GM12878 (cell line): ENCODE results near the gene TMEM178A. TPM values are rescaled to one million over a fixed set of nuclear protein-coding genes. Genes with fewer than 3 reads are reported as not detected.

Experiments used
- ATAC-seq: fragments of 200-7000 bp; cut with Tn5 transposase; 3 replicates; pipeline ENCODE4 v1.9.1; 2020; ENCODE audit warnings: mild to moderate bottlenecking, moderate library complexity
- BruUV-seq: library from RNA; stranded (reverse); fragments of 400-500 nt; replicated peaks from 2 replicates; lab custom pipeline; 2021; lab: Mats Ljungman, UMichigan
- CTCF ChIA-PET: fragments of 300-600 bp; sonication (Branson Sonifier 250); formaldehyde crosslinking; extraction: SDS; loops from one replicate; lab custom pipeline; 2021; ENCODE audit warnings: inconsistent platforms; lab: Yijun Ruan, JAX
- POLR2A ChIA-PET: fragments of 350-600 bp; formaldehyde crosslinking; extraction: SDS; loops from one replicate; lab custom pipeline; 2021; ENCODE audit warnings: inconsistent platforms; lab: Charles Lee
- RAD21 ChIA-PET: fragments of 300-600 bp; sonication (Branson Sonifier 250); formaldehyde crosslinking; loops from one replicate; lab custom pipeline; 2023; ENCODE audit warnings: antibody characterized with exemption; ENCODE audit not compliant: unreplicated experiment; lab: Charles Lee
- SMC1A ChIA-PET: fragments of 300-600 bp; sonication (Branson Sonifier 250); formaldehyde crosslinking; loops from one replicate; lab custom pipeline; 2023; ENCODE audit not compliant: unreplicated experiment, uncharacterized antibody; lab: Charles Lee
- DNase-seq: peaks from one replicate; pipeline ENCODE4 v3.0.0-alpha.2; 2011; ENCODE audit warnings: low read depth, low spot score
- FAIRE-seq: peaks from 3 replicates; lab custom pipeline; 2011; peaks lifted over from hg19 to GRCh38; lab: Jason Lieb, UNC
- H2AFZ ChIP-seq: 2 replicates; pipeline ENCODE4 v1.6.0; 2011; ENCODE audit warnings: low read depth, low read length, control low read depth; ENCODE audit not compliant: control insufficient read depth
- H3K27ac ChIP-seq: 2 replicates; pipeline ENCODE4 v1.5.1; 2011; ENCODE audit warnings: control low read depth; ENCODE audit not compliant: control insufficient read depth, insufficient read depth
- H3K27me3 ChIP-seq, 2 experiments: replicated peaks in 1 of 2; 2 replicates each; pipeline versions ENCODE4 v1.6.0 to v1.6.1; 2011; ENCODE audit warnings: low read length in 1 of 2; ENCODE audit not compliant: control insufficient read depth in 2 of 2, insufficient read depth in 2 of 2
- H3K36me3 ChIP-seq, 2 experiments: 2 replicates each; pipeline ENCODE4 v1.5.1; 2011; ENCODE audit warnings: low read length in 1 of 2; ENCODE audit not compliant: control insufficient read depth in 2 of 2, insufficient read depth in 2 of 2
- H3K4me1 ChIP-seq: 2 replicates; pipeline ENCODE4 v1.6.1; 2011; ENCODE audit warnings: mild to moderate bottlenecking, low read length, moderate library complexity, mixed read lengths; ENCODE audit not compliant: control insufficient read depth, insufficient read depth
- H3K4me2 ChIP-seq: 2 replicates; pipeline ENCODE4 v1.6.0; 2011; ENCODE audit warnings: control low read depth; ENCODE audit not compliant: control insufficient read depth, insufficient read depth
- H3K4me3 ChIP-seq: fragments of 200-600 bp; sonication (generic); 2 replicates; pipeline ENCODE4 v1.5.1; 2016
- H3K79me2 ChIP-seq: 2 replicates; pipeline ENCODE4 v1.6.0; 2011; ENCODE audit warnings: low read length; ENCODE audit not compliant: control insufficient read depth, insufficient read depth
- H3K9ac ChIP-seq: 2 replicates; pipeline ENCODE4 v1.8.0; 2011; ENCODE audit warnings: low read length, control low read depth, mixed read lengths; ENCODE audit not compliant: control insufficient read depth, insufficient read depth
- H3K9me3 ChIP-seq: replicated peaks from 3 replicates; pipeline ENCODE4 v1.5.1; 2011; ENCODE audit warnings: mild to moderate bottlenecking, low read length; ENCODE audit not compliant: control insufficient read depth, insufficient read depth
- H4K20me1 ChIP-seq: 2 replicates; pipeline ENCODE4 v1.6.0; 2011; ENCODE audit not compliant: control insufficient read depth, insufficient read depth
- CBFB ChIP-seq: IDR thresholded peaks from 2 replicates; pipeline ENCODE4 v1.6.1; 2016; ENCODE audit warnings: antibody characterized with exemption, low read depth
- GABPA ChIP-seq: IDR thresholded peaks from 2 replicates; pipeline ENCODE4 v1.6.1; 2014; ENCODE audit warnings: antibody characterized with exemption, low read depth, mild to moderate bottlenecking, inconsistent platforms
- MEF2B ChIP-seq: fragments of 450-650 bp; IDR thresholded peaks from 2 replicates; pipeline ENCODE4 v1.6.1; 2018; ENCODE audit warnings: mild to moderate bottlenecking, moderate library complexity; ENCODE audit not compliant: partially characterized antibody, poor library complexity, severe bottlenecking
- PRDM15 ChIP-seq: fragments of 450-650 bp; formaldehyde crosslinking; IDR thresholded peaks from 2 replicates; pipeline ENCODE4 v1.4.0; 2020; ENCODE audit warnings: mild to moderate bottlenecking, moderate library complexity
- REST ChIP-seq: IDR thresholded peaks from 2 replicates; pipeline ENCODE4 v1.6.1; 2012; ENCODE audit warnings: mild to moderate bottlenecking, low read depth, low read length
- ZNF217 ChIP-seq: fragments of 450-650 bp; IDR thresholded peaks from 2 replicates; pipeline ENCODE4 v1.6.1; 2017; ENCODE audit warnings: antibody characterized with exemption, mild to moderate bottlenecking
- ZNF592 ChIP-seq: fragments of 450-650 bp; IDR thresholded peaks from 2 replicates; pipeline ENCODE4 v1.6.1; 2017; ENCODE audit warnings: mild to moderate bottlenecking, moderate library complexity
- WGBS: methylation state at CpG from one replicate; pipeline ENCODE4 v1.1.6; 2016; ENCODE audit warnings: low lambda C conversion rate; ENCODE audit not compliant: insufficient replicate concordance, insufficient coverage; ENCODE audit errors: missing lambda C conversion rate; 5-methylcytosine and 5-hydroxymethylcytosine counted together
- in situ Hi-C: fragments of 300-500 bp; cut with MboI; formaldehyde crosslinking; loops from 9 replicates; pipeline ENCODE4 v1.14.3; 2018; ENCODE audit warnings: mixed read lengths
- intact Hi-C: fragments of 100-400 bp; cut with micrococcal nuclease; formaldehyde crosslinking; loops from one replicate; pipeline ENCODE4 v1.14.2; 2022; ENCODE audit not compliant: unreplicated experiment
- polyA plus RNA-seq, 11 experiments: library from polyadenylated mRNA; depleted of rRNA in 4 of 11; unstranded in 6 of 11; stranded (reverse) in 5 of 11; fragments of >200 nt; fragmentation: Nextera tagmentation in 4 of 11; fragmentation: Illumina TruSeq in 1 of 11; extraction: Ambion mirVana in 4 of 11; extraction: Trizol in 1 of 11; gene quantifications; 1 replicate in 1 of 11; 2 replicates in 10 of 11; pipeline versions ENCODE4 v1.2.1 to v1.2.3, GENCODE V29; 2011 to 2016; ENCODE audit warnings: inconsistent platforms in 2 of 11, missing spikeins in 2 of 11, low read depth in 1 of 11
- total RNA-seq, 4 experiments: library from RNA; depleted of rRNA in 3 of 4; stranded (reverse); fragments of >200 nt in 3 of 4; fragmentation: Illumina TruSeq in 1 of 4; extraction: Trizol in 1 of 4; gene quantifications; 2 replicates each; pipeline versions ENCODE4 v1.2.1 to v1.2.3, GENCODE V29; 2013 to 2021

TMEM178A gene
- total and polyA plus RNA-seq, 10 of the 15 experiments (the other 5 are each of a cell fraction or from before 2014, with no cell fraction given), result not detected

- TF ChIP-seq ZNF217, result no peak
- TF ChIP-seq CBFB, result no peak
Observed at GRCh38 chr2:39618736-39619135, 47.0 kb upstream of the TMEM178A start (continued).

- RAD21 ChIA-PET, result no interaction called here
- ATAC-seq (no peak), FAIRE-seq (no peak), DNase-seq (no peak)
- H3K79me2 ChIP-seq, result no peaks in the 10 kb centered on the region
- H3K9ac ChIP-seq, result no peak overlapping the region
- SMC1A ChIA-PET, result no interaction called here
- no peaks in the 10 kb centered on the region; a peak in 2 of 4 replicates for H3K27me3 ChIP-seq
- H3K36me3 ChIP-seq, result no peaks in the 10 kb centered on the region
- POLR2A ChIA-PET, result no interaction called here
- no peak overlapping the region for H3K27ac ChIP-seq
- H3K4me1 ChIP-seq, result no peaks in the 10 kb centered on the region
- no TSS peak for BruUV-seq
- intact Hi-C loops (loop anchor here (10.0 kb wide), 1 partner anchor 55 kb away; no protein-coding TSS in a partner anchor), in situ Hi-C loops (no loop called here)
- no peak overlapping the region for H2AFZ ChIP-seq
- H3K9me3 ChIP-seq, result no peaks in the 10 kb centered on the region
- H3K4me3 ChIP-seq, result no peak overlapping the region
- CTCF ChIA-PET, result no interaction called here
- WGBS, result 33% methylated on average over 6 of the region's 6 CpGs
- no peaks in the 10 kb centered on the region for H4K20me1 ChIP-seq
- H3K4me2 ChIP-seq, result no peak overlapping the region
- TF ChIP-seq REST (no peak), GABPA (no peak), PRDM15 (CRISPR knock-in tag) (no peak), ZNF592 (no peak), MEF2B (no peak)
Observed at GRCh38 chr2:39620067-39620466, 45.6 kb upstream of the TMEM178A start.
